OCI-LY1 (cell line): ENCODE measurements around the gene SPINT1.

Experiments
- H2AFZ ChIP-seq: fragments of 200-600 bp; sonication (generic), shearing (Covaris generic); 2 replicates; pipeline ENCODE4 v1.6.0; 2014; ENCODE audit warnings: antibody characterized with exemption, mild to moderate bottlenecking, low read length
- H3F3A ChIP-seq: fragments of 200-600 bp; sonication (generic), shearing (Covaris generic); 2 replicates; pipeline ENCODE4 v1.6.0; 2014; ENCODE audit warnings: mild to moderate bottlenecking, antibody characterized with exemption, low read length, moderate library complexity; ENCODE audit not compliant: insufficient read depth
- H3K27ac ChIP-seq: fragments of 200-600 bp; sonication (generic); 2 replicates; pipeline ENCODE4 v1.5.1; 2014; ENCODE audit warnings: low read length, mixed run types, mild to moderate bottlenecking, low read depth; ENCODE audit not compliant: poor library complexity, severe bottlenecking
- H3K27me3 ChIP-seq: fragments of 200-600 bp; sonication (generic); 2 replicates; pipeline ENCODE4 v1.6.0; 2014; ENCODE audit warnings: antibody characterized with exemption, mild to moderate bottlenecking, low read length, moderate library complexity; ENCODE audit not compliant: insufficient read depth
- H3K36me3 ChIP-seq: fragments of 200-600 bp; sonication (generic); 2 replicates; pipeline ENCODE4 v1.6.1; 2014; ENCODE audit warnings: mild to moderate bottlenecking, antibody characterized with exemption, low read length, moderate library complexity, mixed read lengths; ENCODE audit not compliant: insufficient read depth
- H3K4me1 ChIP-seq: fragments of 200-600 bp; sonication (generic); 2 replicates; pipeline ENCODE4 v1.5.1; 2014; ENCODE audit warnings: mild to moderate bottlenecking, low read length, moderate library complexity; ENCODE audit not compliant: insufficient read depth, severe bottlenecking
- H3K4me2 ChIP-seq: fragments of 200-600 bp; sonication (generic), shearing (Covaris generic); 2 replicates; pipeline ENCODE4 v1.6.1; 2014; ENCODE audit warnings: low read length
- H3K4me3 ChIP-seq: fragments of 200-600 bp; sonication (generic); 2 replicates; pipeline ENCODE4 v1.5.1; 2014; ENCODE audit warnings: low read length, low read depth, mild to moderate bottlenecking, mixed read lengths; ENCODE audit not compliant: poor library complexity, severe bottlenecking
- H3K79me2 ChIP-seq: fragments of 200-600 bp; shearing (Covaris generic); 2 replicates; pipeline ENCODE4 v1.6.1; 2016; ENCODE audit warnings: mixed run types, low read length, mixed read lengths; ENCODE audit not compliant: insufficient read depth
- H3K9ac ChIP-seq: fragments of 200-600 bp; sonication (generic), shearing (Covaris generic); 2 replicates; pipeline ENCODE4 v1.6.1; 2014; ENCODE audit warnings: mild to moderate bottlenecking, low read length, mixed read lengths
- H3K9me2 ChIP-seq: fragments of 200-600 bp; sonication (generic), shearing (Covaris generic); 2 replicates; pipeline ENCODE4 v1.6.1; 2014; ENCODE audit warnings: low read depth, mild to moderate bottlenecking, low read length, mixed read lengths
- H3K9me3 ChIP-seq: fragments of 200-600 bp; shearing (Covaris generic); 2 replicates; pipeline ENCODE4 v1.6.1; 2014; ENCODE audit warnings: low read length, mixed read lengths
- H4K20me1 ChIP-seq: fragments of 200-600 bp; sonication (generic), shearing (Covaris generic); 2 replicates; pipeline ENCODE4 v1.6.0; 2016; ENCODE audit warnings: mild to moderate bottlenecking, low read length; ENCODE audit not compliant: insufficient read depth
- EZH2 ChIP-seq: fragments of 200-600 bp; sonication (generic), shearing (Covaris generic); IDR thresholded peaks from 2 replicates; pipeline ENCODE4 v1.8.0; 2017; ENCODE audit warnings: borderline replicate concordance, mixed run types, mild to moderate bottlenecking, antibody characterized with exemption, low read length, moderate library complexity, mixed read lengths
- TF ChIP-seq, protein P1 (sequence below): fragments of 200-600 bp; sonication (generic), shearing (Covaris generic); IDR thresholded peaks from 2 replicates; pipeline ENCODE4 v1.5.1; 2017; ENCODE audit warnings: mild to moderate bottlenecking, antibody characterized with exemption, low read length, moderate library complexity, mixed read lengths

The SPINT1 gene

GRCh38 chr15:40806672-40807027, 37.2 kb upstream of the SPINT1 start:
- H3K9ac ChIP-seq, result peak overlapping the region; percentile 99
- peak overlapping the region; percentile 79 for H3K4me2 ChIP-seq
- TF ChIP-seq, protein P1, sequence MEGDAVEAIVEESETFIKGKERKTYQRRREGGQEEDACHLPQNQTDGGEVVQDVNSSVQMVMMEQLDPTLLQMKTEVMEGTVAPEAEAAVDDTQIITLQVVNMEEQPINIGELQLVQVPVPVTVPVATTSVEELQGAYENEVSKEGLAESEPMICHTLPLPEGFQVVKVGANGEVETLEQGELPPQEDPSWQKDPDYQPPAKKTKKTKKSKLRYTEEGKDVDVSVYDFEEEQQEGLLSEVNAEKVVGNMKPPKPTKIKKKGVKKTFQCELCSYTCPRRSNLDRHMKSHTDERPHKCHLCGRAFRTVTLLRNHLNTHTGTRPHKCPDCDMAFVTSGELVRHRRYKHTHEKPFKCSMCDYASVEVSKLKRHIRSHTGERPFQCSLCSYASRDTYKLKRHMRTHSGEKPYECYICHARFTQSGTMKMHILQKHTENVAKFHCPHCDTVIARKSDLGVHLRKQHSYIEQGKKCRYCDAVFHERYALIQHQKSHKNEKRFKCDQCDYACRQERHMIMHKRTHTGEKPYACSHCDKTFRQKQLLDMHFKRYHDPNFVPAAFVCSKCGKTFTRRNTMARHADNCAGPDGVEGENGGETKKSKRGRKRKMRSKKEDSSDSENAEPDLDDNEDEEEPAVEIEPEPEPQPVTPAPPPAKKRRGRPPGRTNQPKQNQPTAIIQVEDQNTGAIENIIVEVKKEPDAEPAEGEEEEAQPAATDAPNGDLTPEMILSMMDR, result no peak
- peaks cover 16% of the 10 kb centered on the region for H3K4me1 ChIP-seq
- no peaks in the 10 kb centered on the region for H3K9me2 ChIP-seq
- peaks cover 7% of the 10 kb centered on the region; the same call in 1 of the 2 replicates for H3K36me3 ChIP-seq
- H3K9me3 ChIP-seq, result no peaks in the 10 kb centered on the region
- H3K79me2 ChIP-seq, result 0 out of 2 replicates have a peak, but pooled peaks cover 3% of the 10 kb centered on the region
- H3K27me3 ChIP-seq, result no peaks in the 10 kb centered on the region
- H3K27ac ChIP-seq, result peak overlapping the region; percentile 89
- peak overlapping the region; percentile 95 for H3K4me3 ChIP-seq
- no peaks in the 10 kb centered on the region for H3F3A ChIP-seq
- H2AFZ ChIP-seq, result no peak overlapping the region
- H4K20me1 ChIP-seq, result no peaks in the 10 kb centered on the region

GRCh38 chr15:40807028-40807887, 36.6 kb upstream of the SPINT1 start, which contains the start of the genes DNAJC17 and ZFYVE19:
DNAJC17 (minus strand) TSS chr15:40807473; CDS start chr15:40807446, 27 bp downstream.
ZFYVE19 (plus strand) TSS chr15:40807089; CDS start chr15:40807590, 501 bp downstream.
- Histone ChIP-seq H3K27me3 (no peaks in the 10 kb centered on the region), H3K36me3 (peaks cover 7% of the 10 kb centered on the region; the same call in 1 of the 2 replicates), H3K4me1 (peaks cover 16% of the 10 kb centered on the region)

DNA sequence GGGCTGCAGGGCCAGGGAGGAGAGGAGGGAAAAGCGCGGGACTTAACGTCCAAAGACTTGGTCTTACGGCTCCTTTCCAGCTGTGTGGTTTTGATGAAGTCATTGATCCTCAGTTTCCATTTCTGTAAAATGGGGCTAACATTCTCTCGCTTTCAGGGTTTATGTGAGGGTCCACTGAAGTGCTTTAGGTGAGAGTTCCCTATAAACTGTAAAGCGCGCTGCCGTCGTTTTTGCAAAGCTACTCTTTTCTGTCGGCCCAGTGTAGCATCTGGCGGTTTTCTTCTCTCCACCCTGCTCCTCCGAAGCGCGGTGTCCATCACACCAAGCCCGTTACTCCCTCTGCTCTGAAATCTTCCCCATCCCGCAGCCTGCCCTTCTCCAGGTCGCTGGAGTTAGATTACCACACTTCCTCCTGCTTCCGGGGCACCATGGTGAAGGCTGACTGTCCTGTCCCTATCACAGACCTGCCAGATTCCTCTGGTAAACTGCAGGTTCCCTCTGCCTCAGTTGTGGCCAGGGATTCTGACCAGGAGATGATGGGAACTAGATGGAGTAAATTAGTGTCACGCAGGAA, 35.9 kb upstream of the SPINT1 start:
- TF ChIP-seq, protein P1, result no peak
- TF ChIP-seq EZH2, result no peak
- Histone ChIP-seq H3K9ac (peak overlapping the region; percentile 99), H2AFZ (no peak overlapping the region), H3K4me1 (peaks cover 16% of the 10 kb centered on the region), H3K27me3 (no peaks in the 10 kb centered on the region), H3K27ac (peak overlapping the region; percentile 24), H3F3A (no peaks in the 10 kb centered on the region), H3K36me3 (peaks cover 9% of the 10 kb centered on the region; the same call in 1 of the 2 replicates), H3K9me2 (no peaks in the 10 kb centered on the region), H3K9me3 (no peaks in the 10 kb centered on the region), H3K4me3 (peak overlapping the region; percentile 95), H3K79me2 (0 out of 2 replicates have a peak, but pooled peaks cover 3% of the 10 kb centered on the region), H4K20me1 (no peaks in the 10 kb centered on the region), H3K4me2 (peak overlapping the region; percentile 79)

More at GRCh38 chr15:40807028-40807887, 36.6 kb upstream of the SPINT1 start, which contains the start of the genes DNAJC17 and ZFYVE19:
- TF ChIP-seq EZH2, result no peak
- TF ChIP-seq, protein P1, result peak; percentile 25; the same call in 1 of the 2 replicates
- Histone ChIP-seq H3K9me2 (no peaks in the 10 kb centered on the region), H2AFZ (peak within 1 kb of the TSS; percentile 81; the same call in 1 of the 2 replicates), H3K9ac (peak within 1 kb of the TSS; percentile 99), H3K27ac (peak within 1 kb of the TSS; percentile 89), H3K79me2 (0 out of 2 replicates have a peak, but pooled peaks cover 3% of the 10 kb centered on the region), H3F3A (no peaks in the 10 kb centered on the region), H4K20me1 (no peaks in the 10 kb centered on the region), H3K4me3 (peak within 1 kb of the TSS; percentile 95), H3K9me3 (no peaks in the 10 kb centered on the region), H3K4me2 (peak within 1 kb of the TSS; percentile 79)
